IgD-negative memory B cell (primary cell): ENCODE data around the gene SUCNR1. TPM values are rescaled to one million over a fixed set of nuclear protein-coding genes. Genes with fewer than 3 reads are reported as not detected.
"Not testable (repeated sequence)": the region's sequence is repeated elsewhere in the genome, so short reads cannot be mapped to it uniquely, and the experiment has no call there.

Source experiments
- H3K27ac Mint-ChIP-seq, 3 donors: one replicate each; pipeline ENCODE4 v1.8.0; 2020 to 2022; ENCODE audit warnings: mild to moderate bottlenecking in 3 of 3, mixed read lengths in 3 of 3, moderate library complexity in 1 of 3
- H3K27me3 Mint-ChIP-seq: one replicate; pipeline ENCODE4 v1.8.0; 2021; ENCODE audit warnings: mixed read lengths
- H3K36me3 Mint-ChIP-seq: one replicate; pipeline ENCODE4 v1.8.0; 2020; ENCODE audit warnings: mild to moderate bottlenecking, mixed read lengths
- H3K4me1 Mint-ChIP-seq, 3 donors: one replicate each; pipeline ENCODE4 v1.8.0; 2020 to 2022; ENCODE audit warnings: mixed read lengths in 3 of 3, mild to moderate bottlenecking in 1 of 3
- H3K4me3 Mint-ChIP-seq, 4 donors: one replicate each; pipeline ENCODE4 v1.8.0; 2020 to 2022; ENCODE audit warnings: mild to moderate bottlenecking in 4 of 4, mixed read lengths in 4 of 4, moderate library complexity in 3 of 4
- H3K9me3 Mint-ChIP-seq, 3 donors: one replicate each; pipeline ENCODE4 v1.8.0; 2020 to 2021; ENCODE audit warnings: mixed read lengths in 3 of 3, mild to moderate bottlenecking in 1 of 3
- polyA plus RNA-seq: library from polyadenylated mRNA; unstranded; fragments of 300-500 nt; fragmentation: Illumina TruSeq; gene quantifications from one replicate; pipeline ENCODE4 v1.2.3, GENCODE V29; 2021

SUCNR1 gene
- polyA plus RNA-seq: not detected

GRCh38 chr3:151873398-151873797, at the start of gene SUCNR1:
SUCNR1 (plus strand) TSS chr3:151873643; CDS start chr3:151879893, 6,250 bp downstream.
- Mint-ChIP-seq H3K27ac (peak within 1 kb of the TSS in 1 of 3 donors; percentile 9), H3K9me3 (no peaks in the 10 kb centered on the region), H3K27me3 (no peaks in the 10 kb centered on the region), H3K36me3 (no peaks in the 10 kb centered on the region), H3K4me3 (no peak within 1 kb of the TSS), H3K4me1 (peaks cover 3 to 17% (median 17%) of the 10 kb centered on the region in 3 donors)

GRCh38 chr3:151827816-151828215, 45.6 kb upstream of the SUCNR1 start:
- Mint-ChIP-seq H3K27me3 (peaks cover 2% of the 10 kb centered on the region), H3K36me3 (no peaks in the 10 kb centered on the region), H3K4me1 (no peaks in the 10 kb centered on the region), H3K4me3 (no peak overlapping the region), H3K27ac (no peak overlapping the region), H3K9me3 (no peaks in the 10 kb centered on the region)

- Mint-ChIP-seq H3K4me1 (no peaks in the 10 kb centered on the region), H3K9me3 (no peaks in the 10 kb centered on the region), H3K27ac (no peak overlapping the region), H3K27me3 (peaks cover 5% of the 10 kb centered on the region), H3K4me3 (no peak overlapping the region), H3K36me3 (no peaks in the 10 kb centered on the region)
Measured at GRCh38 chr3:151835751-151836525, 37.5 kb upstream of the SUCNR1 start.

GRCh38 chr3:151837057-151837456, 36.4 kb upstream of the SUCNR1 start:
- Mint-ChIP-seq H3K4me3 (no peak overlapping the region), H3K4me1 (no peaks in the 10 kb centered on the region), H3K27me3 (peaks cover 5% of the 10 kb centered on the region), H3K9me3 (no peaks in the 10 kb centered on the region), H3K27ac (peak overlapping the region in 1 of 3 donors; percentile 19), H3K36me3 (no peaks in the 10 kb centered on the region)

GRCh38 chr3:151838574-151839312, 34.7 kb upstream of the SUCNR1 start:
- Mint-ChIP-seq H3K4me1 (no peaks in the 10 kb centered on the region), H3K27me3 (peaks cover 3% of the 10 kb centered on the region), H3K4me3 (no peak overlapping the region), H3K36me3 (no peaks in the 10 kb centered on the region), H3K9me3 (no peaks in the 10 kb centered on the region), H3K27ac (no peak overlapping the region)

GRCh38 chr3:151839313-151839631, 34.2 kb upstream of the SUCNR1 start:
- no peaks in the 10 kb centered on the region for H3K4me1 Mint-ChIP-seq

GRCh38 chr3:151841801-151842200, 31.6 kb upstream of the SUCNR1 start:
- H3K27me3 Mint-ChIP-seq: no peaks in the 10 kb centered on the region
- no peak overlapping the region for H3K4me3 Mint-ChIP-seq
- peaks cover 0 to 5% (median 3%) of the 10 kb centered on the region in 3 donors for H3K9me3 Mint-ChIP-seq
- no peak overlapping the region for H3K27ac Mint-ChIP-seq
- H3K4me1 Mint-ChIP-seq: no peaks in the 10 kb centered on the region
- H3K36me3 Mint-ChIP-seq: no peaks in the 10 kb centered on the region

More at GRCh38 chr3:151839313-151839631, 34.2 kb upstream of the SUCNR1 start:
- H3K27ac Mint-ChIP-seq: no peak overlapping the region
- peaks cover 3% of the 10 kb centered on the region for H3K27me3 Mint-ChIP-seq
- H3K36me3 Mint-ChIP-seq: no peaks in the 10 kb centered on the region
- no peak overlapping the region for H3K4me3 Mint-ChIP-seq
- no peaks in the 10 kb centered on the region for H3K9me3 Mint-ChIP-seq

GRCh38 chr3:151843275-151843674, 30.2 kb upstream of the SUCNR1 start:
- Mint-ChIP-seq H3K27me3 (no peaks in the 10 kb centered on the region), H3K4me1 (no peaks in the 10 kb centered on the region), H3K27ac (no peak overlapping the region), H3K4me3 (no peak overlapping the region), H3K9me3 (peaks cover 0 to 8% (median 3%) of the 10 kb centered on the region in 3 donors), H3K36me3 (no peaks in the 10 kb centered on the region)

- H3K36me3 Mint-ChIP-seq: no peaks in the 10 kb centered on the region
- H3K4me1 Mint-ChIP-seq: no peaks in the 10 kb centered on the region
- peaks cover 2 to 8% (median 5%) of the 10 kb centered on the region in 3 donors for H3K9me3 Mint-ChIP-seq
- H3K27ac Mint-ChIP-seq: no peak overlapping the region
- no peak overlapping the region for H3K4me3 Mint-ChIP-seq
- H3K27me3 Mint-ChIP-seq: peaks cover 2% of the 10 kb centered on the region
Measured at GRCh38 chr3:151845306-151845905, 28.0 kb upstream of the SUCNR1 start.

GRCh38 chr3:151850065-151850464, 23.4 kb upstream of the SUCNR1 start:
- peaks cover 2 to 11% (median 8%) of the 10 kb centered on the region in 3 donors for H3K9me3 Mint-ChIP-seq
- not testable (repeated sequence) for H3K4me3 Mint-ChIP-seq, H3K36me3 Mint-ChIP-seq, H3K27ac Mint-ChIP-seq, H3K4me1 Mint-ChIP-seq, H3K27me3 Mint-ChIP-seq

- no peak overlapping the region for H3K27ac Mint-ChIP-seq
- H3K27me3 Mint-ChIP-seq: peaks cover 10% of the 10 kb centered on the region
- peaks cover 4% of the 10 kb centered on the region for H3K36me3 Mint-ChIP-seq
- H3K4me1 Mint-ChIP-seq: peaks cover 0 to 3% (median 0%) of the 10 kb centered on the region in 3 donors
- no peak overlapping the region for H3K4me3 Mint-ChIP-seq
- H3K9me3 Mint-ChIP-seq: peaks cover 0 to 9% (median 2%) of the 10 kb centered on the region in 3 donors
Measured at GRCh38 chr3:151852074-151852811, 21.2 kb upstream of the SUCNR1 start.

- Mint-ChIP-seq H3K9me3 (peaks cover 0 to 3% (median 0%) of the 10 kb centered on the region in 3 donors), H3K27ac (no peak overlapping the region), H3K36me3 (peaks cover 4% of the 10 kb centered on the region), H3K4me1 (peaks cover 0 to 3% (median 0%) of the 10 kb centered on the region in 3 donors), H3K4me3 (no peak overlapping the region), H3K27me3 (peaks cover 4% of the 10 kb centered on the region)
Measured at GRCh38 chr3:151856118-151856517, 17.3 kb upstream of the SUCNR1 start.

- peaks cover 0 to 3% (median 0%) of the 10 kb centered on the region in 3 donors for H3K4me1 Mint-ChIP-seq
- H3K27me3 Mint-ChIP-seq: peaks cover 4% of the 10 kb centered on the region
- peaks cover 4% of the 10 kb centered on the region for H3K36me3 Mint-ChIP-seq
- H3K9me3 Mint-ChIP-seq: no peaks in the 10 kb centered on the region
- H3K4me3 Mint-ChIP-seq: no peak overlapping the region
- no peak overlapping the region for H3K27ac Mint-ChIP-seq
Measured at GRCh38 chr3:151856641-151857040, 16.8 kb upstream of the SUCNR1 start.

- Mint-ChIP-seq H3K4me3 (no peak overlapping the region), H3K27ac (no peak overlapping the region), H3K27me3 (peaks cover 4% of the 10 kb centered on the region), H3K9me3 (no peaks in the 10 kb centered on the region), H3K36me3 (peaks cover 1% of the 10 kb centered on the region), H3K4me1 (peaks cover 0 to 3% (median 0%) of the 10 kb centered on the region in 3 donors)
Measured at GRCh38 chr3:151859233-151859673, 14.2 kb upstream of the SUCNR1 start.

GRCh38 chr3:151859905-151860304, 13.5 kb upstream of the SUCNR1 start:
- Mint-ChIP-seq H3K27ac (no peak overlapping the region), H3K4me3 (no peak overlapping the region), H3K36me3 (peaks cover 1% of the 10 kb centered on the region), H3K27me3 (peaks cover 4% of the 10 kb centered on the region), H3K9me3 (no peaks in the 10 kb centered on the region), H3K4me1 (peaks cover 0 to 3% (median 0%) of the 10 kb centered on the region in 3 donors)
